ENCODE data around the gene MTURN.

MTURN gene

GRCh38 chr7:30200591-30200990 lies 65.8 kb downstream of the MTURN start:
- H3K4me1 Mint-ChIP-seq: peaks cover 8% of the 10 kb centered on the region
- H3K27me3 Mint-ChIP-seq (ENCODE audit: low read depth): no peaks in the 10 kb centered on the region
- TF ChIP-seq CTCF (IDR thresholded peaks at IDR 0.05; ENCODE audit: unreplicated experiment in 3 of 3): no peak
- no peak overlapping the region for H3K4me3 Mint-ChIP-seq
- no peak overlapping the region for H3K27ac Mint-ChIP-seq
- H3K9me3 Mint-ChIP-seq: peaks cover 15% of the 10 kb centered on the region
- H3K36me3 Mint-ChIP-seq (ENCODE audit: low read depth): peaks cover 6% of the 10 kb centered on the region

- Mint-ChIP-seq H3K27ac (no peak overlapping the region), H3K4me3 (no peak overlapping the region), H3K36me3 (ENCODE audit: low read depth) (no peaks in the 10 kb centered on the region), H3K4me1 (peaks cover 8% of the 10 kb centered on the region), H3K27me3 (ENCODE audit: low read depth) (no peaks in the 10 kb centered on the region), H3K9me3 (peaks cover 9% of the 10 kb centered on the region)
- no peak for TF ChIP-seq CTCF (IDR thresholded peaks at IDR 0.05; ENCODE audit: unreplicated experiment in 3 of 3)
Observed at GRCh38 chr7:30201161-30201666, 66.4 kb downstream of the MTURN start.

GRCh38 chr7:30201921-30202320 lies 67.1 kb downstream of the MTURN start:
- TF ChIP-seq CTCF (IDR thresholded peaks at IDR 0.05; ENCODE audit: unreplicated experiment in 3 of 3): no peak
- H3K9me3 Mint-ChIP-seq: peaks cover 3% of the 10 kb centered on the region
- no peaks in the 10 kb centered on the region for H3K27me3 Mint-ChIP-seq (ENCODE audit: low read depth)

GRCh38 chr7:30202671-30203070 lies 67.9 kb downstream of the MTURN start:
- H3K36me3 Mint-ChIP-seq (ENCODE audit: low read depth): no peaks in the 10 kb centered on the region
- TF ChIP-seq CTCF (IDR thresholded peaks at IDR 0.05; ENCODE audit: unreplicated experiment in 3 of 3): no peak
- no peak overlapping the region for H3K4me3 Mint-ChIP-seq
- peaks cover 8% of the 10 kb centered on the region for H3K4me1 Mint-ChIP-seq
- no peaks in the 10 kb centered on the region for H3K27me3 Mint-ChIP-seq (ENCODE audit: low read depth)
- H3K27ac Mint-ChIP-seq: peak overlapping the region in 2 of 3 experiments; percentile 7 to 20
- no peaks in the 10 kb centered on the region for H3K9me3 Mint-ChIP-seq

More at GRCh38 chr7:30201921-30202320, 67.1 kb downstream of the MTURN start:
- no peaks in the 10 kb centered on the region for H3K36me3 Mint-ChIP-seq (ENCODE audit: low read depth)
- H3K27ac Mint-ChIP-seq: no peak overlapping the region
- H3K4me1 Mint-ChIP-seq: peaks cover 8% of the 10 kb centered on the region
- no peak overlapping the region for H3K4me3 Mint-ChIP-seq

GRCh38 chr7:30206491-30206890 lies 71.7 kb downstream of the MTURN start:
- Mint-ChIP-seq H3K4me3 (no peak overlapping the region), H3K4me1 (peaks cover 7% of the 10 kb centered on the region), H3K27ac (no peak overlapping the region), H3K9me3 (no peaks in the 10 kb centered on the region), H3K36me3 (ENCODE audit: low read depth) (no peaks in the 10 kb centered on the region), H3K27me3 (ENCODE audit: low read depth) (no peaks in the 10 kb centered on the region)
- no peak for TF ChIP-seq CTCF (IDR thresholded peaks at IDR 0.05; ENCODE audit: unreplicated experiment in 3 of 3)

- Mint-ChIP-seq H3K27me3 (ENCODE audit: low read depth) (no peaks in the 10 kb centered on the region), H3K9me3 (no peaks in the 10 kb centered on the region), H3K36me3 (ENCODE audit: low read depth) (no peaks in the 10 kb centered on the region), H3K4me1 (peaks cover 4% of the 10 kb centered on the region), H3K4me3 (no peak overlapping the region), H3K27ac (no peak overlapping the region)
- no peak for TF ChIP-seq CTCF (IDR thresholded peaks at IDR 0.05; ENCODE audit: unreplicated experiment in 3 of 3)
Observed at GRCh38 chr7:30206942-30207341, 72.2 kb downstream of the MTURN start.

Measured in nephron (organoid).